SK-N-SH (cell line): ENCODE measurements around the gene PARVA. TPM values are rescaled to one million over a fixed set of nuclear protein-coding genes. Genes with fewer than 3 reads are reported as not detected.

Experiments
- CTCF ChIA-PET: fragments of 300-600, 350-600 bp; formaldehyde crosslinking; extraction: SDS; loops from one replicate; lab custom pipeline; 2021; lab: Yijun Ruan, JAX
- POLR2A ChIA-PET: fragments of 350-600 bp; sonication (Branson Sonifier 250); formaldehyde crosslinking; extraction: SDS; loops from one replicate; lab custom pipeline; 2020; ENCODE audit warnings: antibody characterized with exemption, inconsistent platforms; lab: Yijun Ruan, JAX
- DNase-seq: peaks from one replicate; pipeline ENCODE4 v3.0.0; 2012
- H2AFZ ChIP-seq: fragments of 200-600 bp; sonication (generic); 2 replicates; pipeline ENCODE4 v1.8.1; 2016; ENCODE audit warnings: antibody characterized with exemption, mild to moderate bottlenecking, low read depth
- H3F3A ChIP-seq: fragments of 200-600 bp; sonication (generic); replicated peaks from 2 replicates; pipeline ENCODE3; 2016; ENCODE audit warnings: antibody characterized with exemption, mild to moderate bottlenecking; ENCODE audit not compliant: insufficient read depth
- H3K27ac ChIP-seq, 2 experiments: fragments of 200-500 bp in 1 of 2; fragments of 200-600 bp in 1 of 2; sonication (Bioruptor generic) in 1 of 2; sonication (generic), shearing (Covaris generic) in 1 of 2; 2 replicates each; pipeline versions ENCODE4 v1.5.1 to v1.6.1; 2014 to 2016; ENCODE audit warnings: low read depth in 2 of 2, inconsistent platforms in 1 of 2, low read length in 1 of 2, mild to moderate bottlenecking in 1 of 2, mixed read lengths in 1 of 2
- H3K27me3 ChIP-seq: fragments of 200-600 bp; sonication (generic), shearing (Covaris generic); 2 replicates; pipeline ENCODE4 v1.6.1; 2016; ENCODE audit warnings: mixed run types; ENCODE audit not compliant: insufficient read depth
- H3K36me3 ChIP-seq, 2 experiments: fragments of 200-500 bp in 1 of 2; fragments of 200-600 bp in 1 of 2; sonication (Bioruptor generic) in 1 of 2; sonication (generic) in 1 of 2; replicated peaks in 1 of 2; 2 replicates each; pipeline versions ENCODE3 to v1.5.1; 2014 to 2016; ENCODE audit warnings: low read length in 1 of 2, mild to moderate bottlenecking in 1 of 2; ENCODE audit not compliant: insufficient read depth in 2 of 2, control insufficient read depth in 1 of 2
- H3K4me1 ChIP-seq, 2 experiments: fragments of 200-500 bp in 1 of 2; fragments of 200-600 bp in 1 of 2; sonication (Bioruptor generic) in 1 of 2; sonication (generic), shearing (Covaris generic) in 1 of 2; 2 replicates each; pipeline versions ENCODE4 v1.5.1 to v1.6.1; 2014 to 2016; ENCODE audit warnings: low read depth in 1 of 2, low read length in 1 of 2, mixed run types in 1 of 2; ENCODE audit not compliant: insufficient read depth in 2 of 2, control insufficient read depth in 1 of 2
- H3K4me2 ChIP-seq: fragments of 200-600 bp; sonication (generic), shearing (Covaris generic); 2 replicates; pipeline ENCODE4 v1.6.1; 2017; ENCODE audit warnings: mixed run types
- H3K4me3 ChIP-seq, 2 experiments: fragments of 200-500 bp in 1 of 2; fragments of 200-600 bp in 1 of 2; sonication (Bioruptor generic) in 1 of 2; sonication (generic), shearing (Covaris generic) in 1 of 2; 2 replicates each; pipeline versions ENCODE4 v1.5.1 to v1.8.1; 2014 to 2016; ENCODE audit warnings: low read depth in 2 of 2, inconsistent platforms in 1 of 2, low read length in 1 of 2, mild to moderate bottlenecking in 1 of 2, mixed read lengths in 1 of 2, moderate library complexity in 1 of 2
- H3K79me2 ChIP-seq: fragments of 200-600 bp; sonication (generic); 2 replicates; pipeline ENCODE4 v1.8.1; 2017; ENCODE audit warnings: mild to moderate bottlenecking; ENCODE audit not compliant: insufficient read depth
- H3K9ac ChIP-seq: fragments of 200-600 bp; sonication (generic); 2 replicates; pipeline ENCODE4 v1.6.1; 2017; ENCODE audit warnings: mixed run types
- H3K9me2 ChIP-seq: fragments of 200-600 bp; sonication (generic); 2 replicates; pipeline ENCODE4 v1.6.1; 2017; ENCODE audit warnings: mixed run types
- H3K9me3 ChIP-seq: fragments of 200-600 bp; sonication (generic); 2 replicates; pipeline ENCODE4 v1.6.1; 2017; ENCODE audit warnings: mixed run types, mild to moderate bottlenecking, moderate library complexity
- H4K20me1 ChIP-seq: fragments of 200-600 bp; sonication (generic); 2 replicates; pipeline ENCODE4 v1.6.1; 2017; ENCODE audit warnings: mild to moderate bottlenecking, mixed run types; ENCODE audit not compliant: insufficient read depth
- CTCF ChIP-seq: fragments of 200-600 bp; sonication (generic); IDR thresholded peaks from 2 replicates; pipeline ENCODE4 v1.6.1; 2017; ENCODE audit warnings: antibody characterized with exemption, mild to moderate bottlenecking, moderate library complexity
- EP300 ChIP-seq, 2 experiments: IDR thresholded peaks; 2 replicates each; pipeline versions ENCODE4 v1.4.0 to v1.6.1; 2012; ENCODE audit warnings: borderline replicate concordance in 1 of 2, low read depth in 1 of 2, low read length in 1 of 2
- EZH2phosphoT487 ChIP-seq: fragments of 200-600 bp; sonication (generic); IDR thresholded peaks from 2 replicates; pipeline ENCODE4 v1.6.1; 2017; ENCODE audit warnings: low read depth, mixed run types, mild to moderate bottlenecking, antibody characterized with exemption, moderate library complexity, borderline replicate concordance
- FOSL2 ChIP-seq: IDR thresholded peaks from 2 replicates; pipeline ENCODE4 v1.4.0; 2012; ENCODE audit warnings: low read depth, mild to moderate bottlenecking, moderate library complexity, borderline replicate concordance
- FOXM1 ChIP-seq: IDR thresholded peaks from 2 replicates; pipeline ENCODE4 v1.4.0; 2012; ENCODE audit warnings: low read depth, mild to moderate bottlenecking
- IRF3 ChIP-seq: fragments of 150-350 bp; IDR thresholded peaks from 2 replicates; pipeline ENCODE4 v1.6.1; 2016; ENCODE audit warnings: mild to moderate bottlenecking, low read depth, low read length
- MAX ChIP-seq: IDR thresholded peaks from 2 replicates; pipeline ENCODE4 v1.4.0; 2012; ENCODE audit warnings: low read depth
- MEF2A ChIP-seq: IDR thresholded peaks from 2 replicates; pipeline ENCODE4 v1.4.0; 2012; ENCODE audit warnings: low read depth, borderline replicate concordance
- MXI1 ChIP-seq: IDR thresholded peaks from 2 replicates; pipeline ENCODE4 v1.6.1; 2012; ENCODE audit warnings: mild to moderate bottlenecking, low read depth, low read length, improper control_type of control experiment
- NFIC ChIP-seq: IDR thresholded peaks from 2 replicates; pipeline ENCODE4 v1.4.0; 2012; ENCODE audit warnings: borderline replicate concordance
- NRF1 ChIP-seq: IDR thresholded peaks from 2 replicates; pipeline ENCODE4 v1.6.1; 2012; ENCODE audit warnings: low read depth, mild to moderate bottlenecking, low read length
- PBX3 ChIP-seq: IDR thresholded peaks from 2 replicates; pipeline ENCODE4; 2012
- POLR2AphosphoS5 ChIP-seq: IDR thresholded peaks from 2 replicates; pipeline ENCODE4 v1.6.1; 2012; ENCODE audit warnings: low read depth, low read length
- RAD21 ChIP-seq: IDR thresholded peaks from 2 replicates; pipeline ENCODE4 v1.6.1; 2012; ENCODE audit warnings: mild to moderate bottlenecking, low read length
- RFX5 ChIP-seq: IDR thresholded peaks from 2 replicates; pipeline ENCODE4 v1.6.1; 2012; ENCODE audit warnings: mild to moderate bottlenecking, improper control_type of control experiment, low read length
- RXRA ChIP-seq: IDR thresholded peaks from 2 replicates; pipeline ENCODE4 v1.4.0; 2012; ENCODE audit warnings: low read depth, mild to moderate bottlenecking, borderline replicate concordance
- TAF1 ChIP-seq: IDR thresholded peaks from 2 replicates; pipeline ENCODE4 v1.6.1; 2012; ENCODE audit warnings: low read depth, mild to moderate bottlenecking, low read length, moderate library complexity, borderline replicate concordance
- TCF12 ChIP-seq: IDR thresholded peaks from 2 replicates; pipeline ENCODE4 v1.4.0; 2012
- TEAD4 ChIP-seq: IDR thresholded peaks from 2 replicates; pipeline ENCODE4 v1.4.0; 2012; ENCODE audit warnings: mild to moderate bottlenecking, borderline replicate concordance; ENCODE audit not compliant: insufficient read depth
- USF1 ChIP-seq: IDR thresholded peaks from 2 replicates; pipeline ENCODE4 v1.4.0; 2012; ENCODE audit warnings: low read depth, borderline replicate concordance
- USF2 ChIP-seq: fragments of 150-350 bp; IDR thresholded peaks from 2 replicates; pipeline ENCODE4 v1.6.1; 2017; ENCODE audit warnings: antibody characterized with exemption, low read length, low read depth, borderline replicate concordance
- WGBS: methylation state at CpG from one replicate; pipeline ENCODE4 v1.1.6; 2017; ENCODE audit warnings: low lambda C conversion rate; 5-methylcytosine and 5-hydroxymethylcytosine counted together
- polyA plus RNA-seq, 3 experiments: library from polyadenylated mRNA; depleted of rRNA; stranded (reverse); fragments of >200 nt; gene quantifications; 2 replicates each; pipeline ENCODE4 v1.2.3, GENCODE V29; 2012

Gene PARVA
- polyA plus RNA-seq, 1 of the 3 experiments (the other 2 are of a cell fraction): 27.6 TPM

- TF ChIP-seq NRF1: no peak
- TF ChIP-seq EP300 (IDR thresholded peaks at IDR 0.05; ENCODE audit: borderline replicate concordance in 1 of 2, low read depth in 1 of 2, low read length in 1 of 2): no peak
- no peak for TF ChIP-seq MXI1
- TF ChIP-seq NFIC: no peak
- no peak for TF ChIP-seq TAF1
- TF ChIP-seq TEAD4: no peak
- TF ChIP-seq RAD21: no peak
- no peak for TF ChIP-seq MEF2A
- no peak for TF ChIP-seq FOXM1
- TF ChIP-seq, all 33 proteins: peak for 0
Measured at GRCh38 chr11:12429155-12429554, 51.8 kb downstream of the PARVA start (continued).

- ChIA-PET CTCF (interaction anchor here (1.0 to 1.6 kb wide), 3 partner anchors 10 to 458 kb away, joined by 3 read pairs; no protein-coding TSS in a partner anchor), POLR2A (no interaction called here)
- peaks cover 88% of the 10 kb centered on the region for H3K79me2 ChIP-seq
- TF ChIP-seq NFIC: no peak
- TF ChIP-seq MXI1: no peak
- no peak for TF ChIP-seq RFX5
- no peak for TF ChIP-seq RXRA
- TF ChIP-seq MAX: no peak
- TF ChIP-seq NRF1: no peak
- TF ChIP-seq FOSL2: no peak
- no peak for TF ChIP-seq EZH2phosphoT487
- TF ChIP-seq PBX3: no peak
- TF ChIP-seq FOXM1: no peak
- no peak for TF ChIP-seq IRF3
- TF ChIP-seq MEF2A: no peak
- TF ChIP-seq TAF1: no peak
- TF ChIP-seq USF1: no peak
- TF ChIP-seq TEAD4: no peak
- TF ChIP-seq CTCF: no peak
- TF ChIP-seq USF2: no peak
- TF ChIP-seq TCF12: no peak
- TF ChIP-seq POLR2AphosphoS5: no peak
Measured at GRCh38 chr11:12430351-12430750, 53.0 kb downstream of the PARVA start.

More at GRCh38 chr11:12430351-12430750, 53.0 kb downstream of the PARVA start:
- Histone ChIP-seq H3K9me3 (no peaks in the 10 kb centered on the region), H3K36me3 (peaks cover 0 to 3% of the 10 kb centered on the region in 2 experiments), H3K9ac (no peak overlapping the region), H3F3A (peaks cover 6% of the 10 kb centered on the region), H2AFZ (no peak overlapping the region), H3K9me2 (no peaks in the 10 kb centered on the region), H3K27me3 (no peaks in the 10 kb centered on the region), H4K20me1 (no peaks in the 10 kb centered on the region; the same call in 1 of the 2 replicates), H3K27ac (peak overlapping the region in 1 of 2 experiments; percentile 16; a peak in 1 of 4 replicates), H3K4me2 (no peak overlapping the region), H3K4me3 (no peak overlapping the region), H3K4me1 (peaks cover 24 to 40% of the 10 kb centered on the region in 2 experiments)
- DNase-seq: no peak
- WGBS: 74% methylated on average over 3 of the region's 3 CpGs
